Transverse colon (tissue), 4 donors: ENCODE results near the gene TMEM134. TPM values are rescaled to one million over a fixed set of nuclear protein-coding genes. Genes with fewer than 3 reads are reported as not detected.

Experiments used
- small RNA-seq, 4 donors: library from RNA; depleted of rRNA; stranded (forward); fragments of <200 nt; gene quantifications; one replicate each; pipeline ENCODE3, GENCODE V24; 2016
- total RNA-seq, 4 donors: library from RNA; depleted of rRNA; stranded (reverse); fragments of >200 nt; gene quantifications; one replicate each; pipeline ENCODE4 v1.1.0, GENCODE V29; 2016

The TMEM134 gene
- total RNA-seq, 4 donors from 2014 or later: 107 to 347 (median 115) TPM

Small RNAs within 50 kb of the gene (small RNA-seq; reads per million reads assigned to genes)
- gene MIR6752: 0 to 0.18 (median 0.07) reads per million in 4 donors

Other genes with a start within 250 kb of the TMEM134 start
- 100 to 1,000 TPM; 104 to 294 (median 160) TPM for gene GRK2, start 202.8 kb downstream of the TMEM134 start, total RNA-seq
- 100 to 1,000 TPM in 1 of 4 donors, 10 to 100 TPM in 3; 19.7 to 194 (median 54.5) TPM for gene ANKRD13D, start 179.9 kb downstream of the TMEM134 start, total RNA-seq
- 100 to 1,000 TPM in 2 of 4 donors, 10 to 100 TPM in 2; 73.0 to 174 (median 123) TPM for gene SSH3, start 165.7 kb downstream of the TMEM134 start, total RNA-seq
- 100 to 1,000 TPM; 261 to 372 (median 319) TPM for gene POLD4, start 115.7 kb downstream of the TMEM134 start, total RNA-seq
- gene CLCF1, start 95.7 kb downstream of the TMEM134 start, total RNA-seq: 10 to 100 TPM in 1 of 4 donors, 1 to 10 TPM in 3; 1.8 to 46.4 (median 5.8) TPM
- gene RAD9A, start 77.3 kb downstream of the TMEM134 start, total RNA-seq: 100 to 1,000 TPM in 2 of 4 donors, 10 to 100 TPM in 2; 37.8 to 470 (median 95.3) TPM
- gene PPP1CA, start 67.4 kb downstream of the TMEM134 start, total RNA-seq: 100 to 1,000 TPM in 3 of 4 donors, 10 to 100 TPM in 1; 83.0 to 251 (median 163) TPM
- gene TBC1D10C, start 65.2 kb downstream of the TMEM134 start, total RNA-seq: 10 to 100 TPM in 2 of 4 donors, 1 to 10 TPM in 2; 1.2 to 17.2 (median 7.4) TPM
- gene CARNS1, start 53.6 kb downstream of the TMEM134 start, total RNA-seq: 1 to 10 TPM in 1 of 4 donors, under 1 TPM in 3; 0.27 to 4.4 (median 0.43) TPM
- gene RPS6KB2, start 40.8 kb downstream of the TMEM134 start, total RNA-seq: 100 to 1,000 TPM in 1 of 4 donors, 10 to 100 TPM in 3; 53.5 to 108 (median 75.9) TPM
- gene PTPRCAP, start 31.6 kb downstream of the TMEM134 start, total RNA-seq: 10 to 100 TPM; 13.2 to 78.9 (median 53.9) TPM
- 100 to 1,000 TPM in 3 of 4 donors, 10 to 100 TPM in 1; 72.6 to 204 (median 151) TPM for gene CORO1B, start 25.8 kb downstream of the TMEM134 start, total RNA-seq
- gene GPR152, start 16.5 kb downstream of the TMEM134 start, total RNA-seq: not detected
- gene CABP4, start 13.9 kb downstream of the TMEM134 start, total RNA-seq: 1 to 10 TPM in 2 of 4 donors, not detected in 2; 1.2 to 2.2 TPM
- 10 to 100 TPM; 32.9 to 71.5 (median 57.6) TPM for gene AIP, start 13.8 kb upstream of the TMEM134 start, total RNA-seq
- 100 to 1,000 TPM in 1 of 4 donors, 10 to 100 TPM in 3; 23.5 to 451 (median 60.8) TPM for gene PITPNM1, start 36.1 kb upstream of the TMEM134 start, total RNA-seq
- gene CDK2AP2, start 38.9 kb upstream of the TMEM134 start, total RNA-seq: 100 to 1,000 TPM in 1 of 4 donors, 10 to 100 TPM in 3; 49.4 to 140 (median 83.4) TPM
- not detected for gene CABP2, start 54.2 kb upstream of the TMEM134 start, total RNA-seq
- gene GSTP1, start 114.6 kb upstream of the TMEM134 start, total RNA-seq: 100 to 1,000 TPM; 166 to 578 (median 537) TPM
- gene NDUFV1, start 137.7 kb upstream of the TMEM134 start, total RNA-seq: 100 to 1,000 TPM; 421 to 762 (median 554) TPM
- 10 to 100 TPM; 21.3 to 68.5 (median 26.9) TPM for gene NUDT8, start 160.7 kb upstream of the TMEM134 start, total RNA-seq
- 10 to 100 TPM in 2 of 4 donors, 1 to 10 TPM in 1, not detected in 1; 1.3 to 16.5 (median 15.0) TPM for gene TBX10, start 170.5 kb upstream of the TMEM134 start, total RNA-seq
- 10 to 100 TPM in 3 of 4 donors, 1 to 10 TPM in 1; 4.1 to 29.4 (median 11.8) TPM for gene ACY3, start 181.5 kb upstream of the TMEM134 start, total RNA-seq
- 10 to 100 TPM in 1 of 4 donors, not detected in 3; 13.8 TPM for gene ALDH3B2, start 205.4 kb upstream of the TMEM134 start, total RNA-seq